GM18907 (cell line): ENCODE data around the gene FAM9A.
"Not testable (repeated sequence)": the region's sequence is repeated elsewhere in the genome, so short reads cannot be mapped to it uniquely, and the experiment has no call there.

Source experiments
- ATAC-seq: cut with Tn5 transposase; IDR thresholded peaks from one replicate; pipeline ENCODE4 v1.9.1; 2021; ENCODE audit warnings: mild to moderate bottlenecking, moderate library complexity; ENCODE audit not compliant: unreplicated experiment

The FAM9A gene

GRCh38 chrX:8805046-8805445 is 3.9 kb upstream of the FAM9A start:
- no peak for ATAC-seq

GRCh38 chrX:8803326-8803725 is 2.1 kb upstream of the FAM9A start:
- ATAC-seq: no peak

- not testable (repeated sequence) for ATAC-seq
These were observed 832 bp downstream of the FAM9A start for GRCh38 chrX:8800351-8800750.

DNA sequence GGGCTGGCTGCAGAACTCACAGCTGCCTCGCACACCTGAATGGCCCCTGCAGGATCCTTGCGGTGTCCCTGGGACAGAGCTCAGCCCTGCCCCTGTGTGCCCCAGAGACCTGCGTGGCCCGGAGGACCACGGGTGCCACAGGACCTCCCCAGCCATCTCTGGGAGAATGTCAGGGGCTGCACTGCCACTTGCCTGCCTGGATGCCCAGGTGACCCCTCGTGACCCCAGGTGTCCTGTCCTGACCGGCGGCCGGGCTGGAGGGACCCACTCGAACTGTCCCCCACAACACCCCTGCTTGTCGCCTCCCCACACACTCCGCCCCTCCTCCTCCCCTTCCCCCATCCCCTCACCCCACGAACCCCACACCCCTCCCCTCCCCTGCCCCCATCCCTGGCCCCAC is 1.9 kb downstream of the FAM9A start:
- ATAC-seq: not testable (repeated sequence)

- not testable (repeated sequence) for ATAC-seq
These were observed 2.5 kb downstream of the FAM9A start for GRCh38 chrX:8798702-8799101.

GRCh38 chrX:8787119-8787518 is 14.1 kb downstream of the FAM9A start:
- ATAC-seq: not testable (repeated sequence)

DNA sequence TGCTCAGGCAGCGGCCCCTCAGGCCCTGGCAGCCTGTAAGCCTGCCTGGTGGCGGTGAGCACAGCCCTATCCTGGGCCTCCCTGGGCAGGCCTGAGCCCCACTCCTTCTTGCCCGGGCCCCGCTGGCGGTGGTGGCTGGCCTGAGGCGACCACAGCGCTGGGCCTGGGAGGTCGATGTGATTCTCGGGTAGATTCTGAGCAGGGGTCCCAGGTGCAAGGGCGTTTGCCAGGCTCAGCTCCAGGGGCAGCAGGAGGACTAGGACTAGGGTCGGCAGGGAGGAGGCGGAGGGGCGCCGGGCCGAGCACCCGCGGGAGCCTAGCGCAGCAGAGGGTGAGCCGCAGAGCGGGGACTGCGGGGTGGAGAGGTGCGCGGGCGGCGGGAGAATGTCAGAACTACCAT is 17.0 kb downstream of the FAM9A start:
- ATAC-seq: no peak

DNA sequence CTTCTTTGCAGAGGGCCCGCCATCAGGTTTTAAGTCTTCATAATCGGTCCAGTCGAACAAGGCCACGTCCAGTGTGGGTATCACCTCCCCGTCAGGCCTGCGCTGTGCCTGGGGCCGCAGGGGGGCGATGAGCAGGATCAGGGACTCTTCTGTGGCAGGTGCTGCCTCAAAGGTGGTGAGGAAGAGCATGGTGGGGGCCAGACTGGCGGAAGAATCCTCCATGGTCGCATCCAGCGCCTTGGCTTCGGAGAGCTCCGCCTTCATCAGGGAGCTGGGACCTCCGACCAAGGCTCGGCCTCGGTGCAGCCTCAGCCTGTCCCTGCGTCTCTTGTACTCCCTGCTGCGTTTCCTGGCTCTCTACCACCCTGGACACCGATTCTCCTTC is 17.5 kb downstream of the FAM9A start:
- ATAC-seq: no peak

- no peak for ATAC-seq
These were observed 18.0 kb downstream of the FAM9A start for GRCh38 chrX:8783097-8783713.

- no peak for ATAC-seq
These were observed 18.6 kb downstream of the FAM9A start for GRCh38 chrX:8782595-8782994.

DNA sequence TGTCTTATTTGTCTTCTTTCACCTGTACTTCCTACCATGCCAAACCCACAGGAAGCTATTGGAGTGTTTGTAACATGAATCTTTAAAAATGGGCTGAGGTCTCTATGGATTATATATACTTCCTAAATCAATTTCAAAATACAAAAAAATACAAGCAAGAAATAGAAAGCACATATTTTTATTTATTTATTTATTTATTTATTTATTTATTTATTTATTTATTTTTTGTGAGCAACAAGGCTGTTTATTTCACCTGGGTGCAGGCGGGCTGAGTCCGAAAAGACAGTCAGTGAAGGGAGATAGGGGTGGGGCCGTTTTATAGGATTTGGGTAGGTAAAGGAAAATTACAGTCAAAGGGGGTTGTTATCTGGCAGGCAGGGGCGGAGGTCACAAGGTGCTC is 19.3 kb downstream of the FAM9A start:
- not testable (repeated sequence) for ATAC-seq

DNA sequence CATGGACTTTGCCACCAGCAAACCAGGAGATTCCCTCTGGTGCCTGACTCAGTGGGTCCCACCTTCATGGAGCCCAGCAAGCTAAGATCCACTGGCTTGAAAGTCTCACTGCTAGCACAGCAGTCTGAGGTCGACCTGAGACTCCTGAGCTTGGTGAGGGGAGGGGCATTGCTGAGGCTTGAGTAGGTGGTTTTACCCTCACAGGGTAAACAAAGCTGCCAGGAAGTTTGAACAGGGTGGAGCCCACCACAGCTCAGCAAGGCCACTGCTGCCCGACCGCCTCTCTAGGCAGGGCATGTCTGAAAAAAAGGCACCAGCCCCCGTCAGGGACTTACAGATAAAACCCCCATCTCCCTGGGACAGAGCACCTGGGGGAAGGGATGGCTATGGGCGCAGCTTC is 28.1 kb downstream of the FAM9A start:
- no peak for ATAC-seq

- ATAC-seq: no peak
These were observed 41.2 kb downstream of the FAM9A start for GRCh38 chrX:8760021-8760420.

- not testable (repeated sequence) for ATAC-seq
These were observed 42.5 kb downstream of the FAM9A start for GRCh38 chrX:8758706-8759105.

GRCh38 chrX:8757609-8758389 is 43.4 kb downstream of the FAM9A start:
- ATAC-seq: not testable (repeated sequence)

- no peak for ATAC-seq
These were observed 45.4 kb downstream of the FAM9A start for GRCh38 chrX:8755813-8756212.

GRCh38 chrX:8755116-8755515 is 46.1 kb downstream of the FAM9A start:
- ATAC-seq: no peak

DNA sequence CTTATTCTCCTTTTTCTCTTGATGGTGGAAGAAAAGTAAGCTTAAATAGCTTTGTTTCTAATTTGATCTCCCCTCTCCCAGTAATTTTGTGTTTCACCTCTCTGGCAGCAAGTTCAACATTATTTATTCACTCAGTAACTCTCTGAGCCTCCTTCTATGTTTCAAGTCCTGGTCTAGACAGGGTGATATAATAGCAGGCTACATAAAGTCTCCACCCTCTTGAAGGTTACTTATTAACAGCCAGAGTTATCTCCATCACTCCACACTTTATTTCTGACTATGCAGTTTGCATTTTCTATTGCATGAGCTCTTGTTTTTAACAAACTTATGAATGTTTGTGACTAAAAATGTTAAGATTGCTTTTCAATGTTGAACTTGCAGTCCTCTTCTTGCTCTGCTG is 51.5 kb downstream of the FAM9A start:
- no peak for ATAC-seq

GRCh38 chrX:8748855-8749254 is 52.3 kb downstream of the FAM9A start:
- peak; percentile 80 for ATAC-seq

DNA sequence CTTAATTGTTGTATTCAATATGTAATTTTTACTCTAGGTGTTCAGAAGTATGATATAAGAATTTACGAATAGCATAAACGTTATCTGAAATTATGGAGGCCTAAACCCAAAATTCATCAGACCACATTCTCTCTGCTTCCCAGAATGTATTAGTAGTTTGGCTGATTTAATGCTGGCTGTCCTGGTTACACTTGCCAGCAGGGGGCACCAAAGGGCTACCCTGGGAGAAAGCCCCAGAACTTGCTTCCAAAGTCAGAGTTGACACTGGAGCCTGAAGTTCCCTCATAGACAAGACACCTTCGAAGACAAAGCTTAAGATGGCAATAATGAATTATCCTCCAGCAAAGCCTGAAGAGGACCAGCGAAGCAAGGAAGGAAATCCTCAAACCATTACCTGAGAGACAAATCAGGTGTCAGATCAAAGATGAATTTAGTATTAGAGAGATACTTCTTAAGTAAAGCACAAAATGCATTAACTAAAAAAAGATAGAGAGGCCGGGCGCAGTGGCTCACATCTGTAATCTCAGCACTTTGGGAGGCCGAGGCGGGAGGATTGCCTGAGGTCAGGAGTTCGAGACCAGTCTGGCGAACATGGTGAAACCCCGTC is 58.0 kb downstream of the FAM9A start:
- peak; percentile 58 for ATAC-seq

- no peak for ATAC-seq
These were observed 59.2 kb downstream of the FAM9A start for GRCh38 chrX:8741981-8742380.
